NCI-H2081 (cell line): ENCODE data around the gene BEAN1.
A peak's percentile ranks its signal among the peaks of the same experiment; 100 is the strongest.

Experiments used
- DNase-seq, 2 experiments: peaks; one replicate each; lab custom pipeline; 2025; lab: John Stamatoyannopoulos, UW

BEAN1 gene

GRCh38 chr16:66395806-66396555, 31.1 kb upstream of the BEAN1 start:
- no peak for DNase-seq

GRCh38 chr16:66397736-66398433, 29.2 kb upstream of the BEAN1 start:
- no peak for DNase-seq

DNA sequence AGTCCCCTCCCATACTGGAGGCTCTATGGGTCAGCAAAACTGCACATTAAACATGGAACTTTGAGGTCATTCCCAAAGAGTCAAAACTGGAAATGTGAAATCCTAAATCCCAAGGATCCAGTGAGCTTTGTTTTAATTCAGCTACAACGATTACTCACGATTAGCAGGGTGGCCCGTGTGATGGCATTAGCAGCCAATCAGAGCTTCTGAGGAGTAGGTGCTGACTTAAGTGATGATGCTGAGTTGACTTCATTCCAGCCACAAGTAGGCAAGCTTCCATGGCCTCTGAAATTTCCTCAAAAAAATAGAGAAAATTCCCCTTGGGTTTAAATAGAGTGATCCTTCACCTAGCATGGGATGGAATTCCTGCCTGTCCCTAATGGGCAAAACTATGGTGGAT, 28.1 kb upstream of the BEAN1 start:
- DNase-seq, result no peak

GRCh38 chr16:66399930-66400329, 27.2 kb upstream of the BEAN1 start:
- peak in 1 of 2 experiments; percentile 5 for DNase-seq

DNA sequence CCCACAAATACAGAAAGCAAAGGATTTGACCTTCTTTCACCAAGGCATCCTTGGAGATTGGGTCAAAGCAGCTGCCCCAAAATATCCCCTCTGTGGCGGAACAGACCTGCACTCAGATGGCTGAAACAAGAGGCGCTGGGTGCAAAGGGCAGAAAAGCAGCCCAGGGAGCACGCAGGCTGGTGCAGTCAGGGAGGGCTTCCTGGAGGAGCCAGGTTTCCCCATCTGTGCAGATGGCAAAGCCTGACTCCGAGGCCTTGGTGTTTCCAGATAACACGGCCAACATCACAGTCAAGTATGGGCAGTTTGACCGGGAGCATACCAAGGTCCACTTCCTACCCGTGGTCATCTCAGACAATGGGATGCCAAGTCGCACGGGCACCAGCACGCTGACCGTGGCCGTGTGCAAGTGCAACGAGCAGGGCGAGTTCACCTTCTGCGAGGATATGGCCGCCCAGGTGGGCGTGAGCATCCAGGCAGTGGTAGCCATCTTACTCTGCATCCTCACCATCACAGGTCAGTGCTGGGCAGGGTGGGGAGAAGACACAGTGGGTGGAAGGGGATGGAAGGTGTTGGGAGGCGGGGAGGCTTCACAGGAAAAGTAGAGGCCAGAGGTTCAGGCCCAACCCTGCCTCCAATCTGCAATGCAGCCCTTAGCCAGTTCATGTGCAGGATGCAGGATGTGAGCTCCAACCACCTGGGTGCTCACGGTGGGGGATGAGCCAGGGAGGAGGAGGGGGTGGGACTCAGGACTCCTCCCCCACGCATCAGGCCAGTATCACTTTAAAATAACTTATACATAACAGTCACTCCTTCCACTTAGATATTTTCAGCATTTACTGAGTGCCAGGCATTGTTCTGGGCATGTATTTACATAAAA, 26.4 kb upstream of the BEAN1 start:
- no peak for DNase-seq

- no peak for DNase-seq
Observed at GRCh38 chr16:66401610-66402009, 25.5 kb upstream of the BEAN1 start.

DNA sequence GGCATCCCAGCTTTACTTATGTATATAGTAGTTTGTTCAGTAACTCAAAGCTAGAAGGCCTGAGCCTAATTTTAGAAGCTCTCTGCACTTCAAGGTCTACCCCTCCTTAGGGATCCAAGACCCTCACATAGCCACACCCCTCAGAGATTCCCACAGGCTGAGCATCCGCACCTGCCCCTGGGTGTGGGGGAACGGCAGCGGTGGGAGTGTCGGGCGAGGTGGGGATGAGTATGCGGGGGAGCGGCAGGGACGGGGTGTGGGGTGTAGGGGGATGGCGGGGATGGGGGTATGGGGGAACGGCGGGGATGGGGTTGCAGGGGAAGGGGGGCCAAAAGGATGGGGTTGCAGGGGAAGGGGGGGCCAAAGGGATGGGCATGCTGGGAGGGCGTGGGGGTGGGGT, 24.9 kb upstream of the BEAN1 start:
- no peak for DNase-seq

- no peak for DNase-seq
Observed at GRCh38 chr16:66402591-66403230, 24.4 kb upstream of the BEAN1 start.

GRCh38 chr16:66403531-66404145, 23.5 kb upstream of the BEAN1 start:
- no peak for DNase-seq

GRCh38 chr16:66405057-66405783, 21.9 kb upstream of the BEAN1 start:
- DNase-seq, result no peak

DNA sequence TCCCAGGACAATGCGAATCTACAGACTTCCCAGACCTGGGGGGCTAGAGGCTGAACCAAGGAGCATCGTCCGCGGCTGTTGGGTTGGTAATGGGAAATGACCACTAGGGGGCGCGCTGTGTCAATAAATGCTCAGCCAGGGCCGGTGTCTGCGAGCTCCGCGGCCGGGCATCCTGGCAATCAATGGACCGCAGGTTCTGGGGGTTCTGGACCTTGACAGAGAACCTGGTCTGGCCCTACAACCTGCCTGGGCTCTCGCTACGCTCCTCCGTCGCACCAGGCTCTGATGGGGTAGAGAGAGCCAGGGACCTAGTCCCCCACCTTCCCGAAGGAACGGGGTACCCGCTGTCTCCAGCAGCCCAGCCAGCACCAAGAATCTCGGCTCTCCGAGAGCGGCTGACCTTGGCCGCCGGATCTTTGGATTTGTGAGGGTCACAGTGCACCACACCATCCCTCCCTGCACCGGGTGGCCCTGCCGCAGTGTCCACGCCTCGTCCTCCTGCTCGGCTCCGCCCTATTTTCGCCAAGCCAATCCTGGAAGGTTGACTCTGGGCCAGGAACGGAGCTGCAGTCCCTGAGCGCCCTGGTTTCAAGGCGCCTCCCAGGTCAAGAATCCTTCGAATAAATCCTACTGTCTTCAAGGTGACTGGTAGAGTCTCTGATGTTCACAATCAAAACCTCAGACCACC, 20.4 kb upstream of the BEAN1 start:
- peak; percentile 27 to 32 for DNase-seq

GRCh38 chr16:66408163-66409048, 18.7 kb upstream of the BEAN1 start:
- DNase-seq, result no peak

GRCh38 chr16:66409156-66409555, 17.9 kb upstream of the BEAN1 start:
- no peak for DNase-seq

- DNase-seq, result no peak
Observed at GRCh38 chr16:66412182-66412581, 14.9 kb upstream of the BEAN1 start.

- no peak for DNase-seq
Observed at GRCh38 chr16:66414891-66415290, 12.2 kb upstream of the BEAN1 start.

DNA sequence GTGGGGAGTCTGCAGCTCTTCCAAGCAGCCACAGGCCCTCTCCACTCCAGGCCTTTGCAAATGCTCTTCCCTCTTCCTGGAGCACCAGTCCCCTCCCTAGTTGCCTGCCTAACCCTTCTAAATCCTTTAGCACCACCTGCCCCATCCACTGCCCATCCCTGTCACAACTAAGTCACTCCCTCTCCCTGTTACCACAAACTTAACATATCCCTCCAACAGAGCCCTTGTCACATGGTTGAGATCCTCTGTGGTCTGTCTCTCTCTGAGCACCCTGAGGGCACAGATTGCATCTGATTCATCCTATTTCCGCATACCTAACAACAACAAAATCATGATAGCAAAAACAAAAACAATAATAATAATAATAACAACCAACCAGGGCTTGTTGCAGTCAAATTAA, 11.0 kb upstream of the BEAN1 start:
- no peak for DNase-seq

DNA sequence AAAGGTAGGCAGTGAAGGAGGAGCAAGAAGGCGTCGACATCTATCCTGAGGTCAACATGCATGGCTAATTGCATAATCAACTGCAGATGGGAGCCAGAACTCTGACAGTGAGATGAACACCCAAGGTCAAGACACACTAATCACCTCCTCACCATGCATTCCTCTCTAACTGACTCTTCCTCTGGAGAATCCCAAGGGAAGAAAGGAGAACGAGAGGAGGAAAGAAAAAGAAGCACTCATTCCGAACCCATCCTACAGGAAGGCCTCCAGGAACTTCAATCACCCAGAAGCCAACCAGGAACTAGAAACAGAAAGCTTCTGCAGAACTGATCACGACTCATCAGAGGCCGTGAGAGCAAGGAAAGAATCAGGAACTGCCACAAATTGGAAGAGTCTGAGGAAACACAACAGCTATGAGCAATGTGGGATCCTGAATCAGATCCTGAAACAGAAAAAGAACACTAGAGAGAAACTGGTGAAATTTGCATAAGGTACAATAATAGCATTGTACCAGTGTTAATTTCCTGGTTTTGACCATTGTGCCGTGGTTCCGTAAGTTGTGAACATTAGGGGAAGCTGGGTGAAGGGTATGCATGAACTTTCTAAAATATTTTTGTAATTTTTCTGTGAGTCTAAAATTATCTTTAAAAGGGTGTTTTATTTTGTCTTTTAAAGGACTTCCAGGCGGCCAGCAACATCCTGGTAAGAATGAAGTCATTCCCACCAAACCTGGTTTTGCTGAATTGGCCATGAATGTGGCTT, 10.0 kb upstream of the BEAN1 start:
- DNase-seq, result no peak

GRCh38 chr16:66418165-66418962, 8.7 kb upstream of the BEAN1 start:
- no peak for DNase-seq
